ENCODE measurements around the gene IRF4.

Gene IRF4

DNA sequence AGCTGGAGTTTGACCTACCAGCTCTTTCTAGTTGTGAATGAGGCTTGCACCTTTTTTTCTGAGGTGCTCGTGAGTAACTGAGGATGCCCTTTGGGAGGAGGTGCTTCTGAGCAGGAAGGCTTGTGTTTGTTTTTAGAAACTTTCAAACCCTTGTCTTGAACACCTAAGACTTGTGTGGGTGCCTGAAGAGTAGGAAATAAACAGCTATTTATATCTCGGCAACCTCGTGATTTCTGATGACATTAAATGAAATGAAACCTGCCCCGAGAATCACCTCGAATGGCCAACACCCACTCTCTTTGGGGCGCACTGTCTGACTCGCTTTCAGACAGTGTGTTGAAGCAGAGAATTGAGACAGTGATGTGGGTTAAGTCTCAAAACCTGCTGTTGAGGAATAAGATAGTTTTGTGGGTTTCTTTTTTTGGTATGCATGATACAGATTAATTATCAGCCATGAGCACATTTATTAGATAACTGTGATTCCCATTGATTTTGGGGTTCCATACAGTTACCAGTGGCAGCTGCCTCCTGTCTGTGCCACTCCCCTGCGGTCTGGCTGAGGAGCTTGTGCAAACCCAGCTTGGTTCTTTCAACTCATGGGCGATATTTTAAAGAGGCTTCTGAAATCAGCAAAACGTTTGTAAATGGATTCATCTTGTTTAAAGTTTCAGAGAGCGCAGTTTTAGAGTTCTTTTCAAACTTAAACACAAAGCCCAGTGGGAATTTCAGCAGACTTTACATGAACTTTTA lies 8.4 kb downstream of the IRF4 start:
- no peak for DNase-seq

GRCh38 chr6:400815-401214 lies 9.3 kb downstream of the IRF4 start:
- DNase-seq, result no peak

- no peak for DNase-seq
Measured at GRCh38 chr6:401239-401993, 9.9 kb downstream of the IRF4 start.

DNA sequence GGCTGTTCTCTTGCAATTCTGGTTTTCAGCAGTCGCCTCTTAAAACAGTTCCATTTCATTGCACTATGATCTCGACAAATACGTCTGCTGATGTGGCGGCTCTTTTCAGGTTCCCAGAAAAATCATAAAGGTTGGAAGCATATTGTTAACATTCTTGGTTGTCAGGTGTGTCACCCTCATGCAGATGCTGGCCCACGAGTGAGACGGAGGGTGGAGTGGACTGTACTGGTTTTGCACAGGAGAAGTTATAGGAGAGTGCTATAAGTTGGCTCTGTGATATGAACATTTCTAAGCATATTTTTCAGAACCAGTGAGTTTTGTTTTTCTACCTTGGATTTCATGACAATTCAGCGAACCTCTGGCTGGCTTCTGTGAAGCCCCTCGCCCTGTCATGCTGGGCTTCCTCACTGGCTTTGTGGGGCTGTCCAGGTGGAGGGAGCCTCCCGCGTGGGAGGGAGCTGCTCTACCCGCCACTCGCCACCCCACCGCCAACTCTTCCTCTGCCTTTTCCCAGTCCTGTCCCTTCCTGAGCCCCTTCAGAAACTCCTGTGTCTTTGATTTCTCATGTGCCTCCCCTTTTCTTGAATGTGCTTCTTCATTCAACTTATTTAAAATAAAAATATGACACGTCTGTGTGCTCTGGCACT lies 10.6 kb downstream of the IRF4 start:
- no peak for DNase-seq

GRCh38 chr6:402901-403658 lies 11.5 kb downstream of the IRF4 start:
- no peak for DNase-seq

GRCh38 chr6:403659-404655 lies 12.4 kb downstream of the IRF4 start:
- DNase-seq, result no peak

GRCh38 chr6:404685-405423 lies 13.3 kb downstream of the IRF4 start:
- DNase-seq, result no peak

GRCh38 chr6:408148-408547 lies 16.6 kb downstream of the IRF4 start:
- no peak for DNase-seq

- no peak for DNase-seq
Measured at GRCh38 chr6:408599-409102, 17.1 kb downstream of the IRF4 start.

DNA sequence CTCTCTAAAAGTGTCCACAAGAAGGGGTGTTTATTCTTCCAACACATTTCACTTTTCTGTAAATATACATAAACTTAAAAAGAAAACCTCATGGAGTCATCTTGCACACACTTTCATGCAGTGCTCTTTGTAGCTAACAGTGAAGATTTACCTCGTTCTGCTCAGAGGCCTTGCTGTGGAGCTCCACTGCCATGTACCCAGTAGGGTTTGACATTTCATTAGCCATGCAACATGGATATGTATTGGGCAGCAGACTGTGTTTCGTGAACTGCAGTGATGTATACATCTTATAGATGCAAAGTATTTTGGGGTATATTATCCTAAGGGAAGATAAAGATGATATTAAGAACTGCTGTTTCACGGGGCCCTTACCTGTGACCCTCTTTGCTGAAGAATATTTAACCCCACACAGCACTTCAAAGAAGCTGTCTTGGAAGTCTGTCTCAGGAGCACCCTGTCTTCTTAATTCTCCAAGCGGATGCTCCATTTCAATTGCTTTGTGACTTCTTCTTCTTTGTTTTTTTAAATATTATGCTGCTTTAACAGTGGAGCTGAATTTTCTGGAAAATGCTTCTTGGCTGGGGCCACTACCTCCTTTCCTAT lies 17.9 kb downstream of the IRF4 start:
- no peak for DNase-seq

DNA sequence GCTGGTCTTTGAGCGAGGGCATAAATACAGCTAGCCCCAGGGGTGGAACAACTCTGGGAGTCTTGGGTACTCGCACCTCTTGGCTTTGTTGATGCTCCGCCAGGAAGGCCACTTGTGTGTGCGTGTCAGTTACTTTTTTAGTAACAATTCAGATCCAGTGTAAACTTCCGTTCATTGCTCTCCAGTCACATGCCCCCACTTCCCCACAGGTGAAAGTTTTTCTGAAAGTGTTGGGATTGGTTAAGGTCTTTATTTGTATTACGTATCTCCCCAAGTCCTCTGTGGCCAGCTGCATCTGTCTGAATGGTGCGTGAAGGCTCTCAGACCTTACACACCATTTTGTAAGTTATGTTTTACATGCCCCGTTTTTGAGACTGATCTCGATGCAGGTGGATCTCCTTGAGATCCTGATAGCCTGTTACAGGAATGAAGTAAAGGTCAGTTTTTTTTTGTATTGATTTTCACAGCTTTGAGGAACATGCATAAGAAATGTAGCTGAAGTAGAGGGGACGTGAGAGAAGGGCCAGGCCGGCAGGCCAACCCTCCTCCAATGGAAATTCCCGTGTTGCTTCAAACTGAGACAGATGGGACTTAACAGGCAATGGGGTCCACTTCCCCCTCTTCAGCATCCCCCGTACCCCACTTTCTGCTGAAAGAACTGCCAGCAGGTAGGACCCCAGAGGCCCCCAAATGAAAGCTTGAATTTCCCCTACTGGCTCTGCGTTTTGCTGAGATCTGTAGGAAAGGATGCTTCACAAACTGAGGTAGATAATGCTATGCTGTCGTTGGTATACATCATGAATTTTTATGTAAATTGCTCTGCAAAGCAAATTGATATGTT lies 19.2 kb downstream of the IRF4 start:
- DNase-seq, result no peak

DNA sequence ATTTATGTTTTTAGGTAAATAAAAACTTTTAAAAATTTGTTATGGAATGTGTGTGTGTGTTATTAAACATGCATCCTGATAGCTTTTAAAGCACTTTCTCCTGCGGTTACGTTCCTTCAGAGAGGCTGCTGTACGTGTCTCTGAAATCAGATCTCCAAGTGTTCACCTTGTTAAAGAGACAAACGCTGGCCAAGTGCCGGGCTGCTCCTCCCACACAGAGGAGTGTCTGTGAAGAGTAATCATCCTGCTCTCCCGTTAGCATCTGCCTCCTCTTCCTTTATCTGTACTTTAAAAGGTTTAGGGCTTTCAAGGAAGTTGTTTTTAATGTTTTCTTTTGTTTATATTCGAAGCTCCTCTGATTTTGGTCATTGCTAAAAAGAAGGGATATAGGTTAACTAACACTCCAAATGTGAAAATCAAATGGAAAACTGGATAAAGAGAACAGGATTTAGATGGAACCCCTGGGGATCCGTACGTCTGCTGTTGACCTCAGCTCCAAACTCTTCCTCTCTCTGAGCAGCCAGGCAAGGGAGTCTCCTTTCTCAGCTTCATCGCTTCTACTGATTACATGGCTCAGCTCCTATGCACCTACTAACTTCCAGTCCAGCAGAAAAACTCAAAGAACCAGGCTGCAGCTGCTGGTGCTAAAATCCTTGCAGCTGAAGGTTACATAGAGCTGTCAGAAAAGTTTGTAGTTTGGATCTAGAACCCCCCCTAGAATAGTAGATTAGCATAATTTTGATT lies 20.0 kb downstream of the IRF4 start:
- DNase-seq, result no peak

GRCh38 chr6:412146-412886 lies 20.8 kb downstream of the IRF4 start:
- DNase-seq, result no peak

DNA sequence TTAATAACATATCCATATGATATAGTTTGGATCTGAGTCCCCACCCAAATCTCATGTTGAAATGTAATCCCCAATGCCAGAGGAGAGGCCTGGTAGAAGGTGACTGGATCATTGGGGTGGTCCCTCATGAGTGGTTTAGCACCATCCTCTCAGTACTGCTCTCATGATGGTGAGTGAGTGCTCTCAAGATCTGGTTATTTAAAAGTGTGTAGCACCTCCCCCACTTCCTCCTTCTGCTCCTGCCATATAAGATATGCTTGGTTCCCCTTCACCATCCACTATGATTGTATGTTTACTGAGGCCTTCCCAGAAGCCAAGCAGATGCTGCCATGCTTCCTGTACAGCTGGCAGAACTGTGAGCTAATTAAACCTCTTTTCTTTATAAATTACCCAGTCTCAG lies 22.9 kb downstream of the IRF4 start:
- DNase-seq, result no peak

DNA sequence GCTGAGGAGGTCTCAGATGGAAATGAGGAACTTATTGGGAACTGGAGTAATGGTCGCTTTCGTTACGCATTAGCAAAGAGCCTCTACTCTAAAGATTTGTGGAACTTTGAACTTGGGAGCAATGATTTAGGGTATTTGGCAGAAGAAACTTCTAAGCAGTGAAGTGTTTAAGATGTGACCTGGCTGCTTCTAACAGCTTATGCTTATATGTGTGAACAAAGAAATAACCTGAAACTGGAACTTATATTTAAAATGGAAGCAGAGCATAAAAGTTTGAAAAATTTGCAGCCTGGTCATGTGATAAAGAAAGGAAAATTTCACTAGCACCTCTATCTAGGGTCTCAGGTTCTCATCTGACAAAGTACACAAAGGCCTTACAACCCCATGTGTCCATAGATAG lies 23.5 kb downstream of the IRF4 start:
- DNase-seq, result no peak

DNA sequence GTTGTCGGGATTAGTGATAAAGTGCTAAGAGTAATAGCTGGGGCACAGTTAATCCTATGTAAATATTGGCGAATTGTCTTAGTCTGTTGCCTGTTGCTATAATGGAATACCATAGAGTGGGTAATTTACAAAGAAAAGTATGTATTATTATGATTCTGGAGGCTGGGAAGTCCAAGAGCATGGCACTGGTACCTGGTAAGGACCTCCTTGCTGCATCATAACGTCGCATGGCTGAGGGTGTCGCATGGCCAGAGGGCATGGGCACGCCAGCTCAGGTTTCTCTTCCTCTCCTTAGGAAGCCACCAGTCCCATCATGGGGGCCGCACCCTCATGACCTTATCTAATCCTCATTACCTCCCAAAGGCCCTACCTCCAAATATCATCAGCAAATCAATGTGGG lies 29.7 kb downstream of the IRF4 start:
- DNase-seq, result no peak

DNA sequence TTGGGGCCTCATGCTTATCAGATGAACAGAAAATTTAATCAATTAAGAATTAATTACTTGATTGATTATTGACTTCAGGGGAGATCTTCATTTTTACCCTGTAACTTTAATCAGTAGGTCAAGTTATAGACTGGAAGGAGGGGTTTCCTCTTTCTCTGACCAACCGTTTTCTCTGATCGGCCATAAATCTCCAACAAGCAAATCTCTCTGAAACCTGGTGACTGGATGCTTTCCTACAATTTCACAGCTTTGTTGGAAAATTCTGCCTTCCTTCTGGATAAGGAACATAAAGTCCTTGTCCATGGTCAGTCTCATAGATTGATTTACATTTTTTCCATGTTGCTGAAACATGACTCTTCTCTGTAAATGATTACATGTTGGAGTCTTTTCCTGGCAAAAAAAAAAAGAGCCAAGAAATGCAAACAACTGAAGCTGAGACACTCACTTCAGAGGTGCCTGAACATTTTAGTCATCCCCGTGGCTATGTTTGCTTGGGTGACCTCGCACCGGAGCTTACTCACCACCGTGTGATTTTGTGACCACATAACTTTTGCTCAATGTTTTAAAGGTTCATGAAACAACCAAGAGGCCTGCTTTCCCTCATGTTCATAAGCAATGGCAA lies 31.0 kb downstream of the IRF4 start:
- DNase-seq, result no peak

Measured in retina (tissue), 1 donor.